Hepatocyte (in vitro differentiated cells): ENCODE data around the gene PRSS22.

Experiments
- CTCF ChIP-seq: fragments of 200-600 bp; sonication (generic); IDR thresholded peaks from 2 replicates; pipeline ENCODE4 v1.5.1; 2016; ENCODE audit warnings: antibody characterized with exemption, mild to moderate bottlenecking; ENCODE audit not compliant: poor library complexity
- EZH2 ChIP-seq: fragments of 200-600 bp; sonication (generic); IDR thresholded peaks from 2 replicates; pipeline ENCODE4 v1.6.1; 2016; ENCODE audit warnings: antibody characterized with exemption, mild to moderate bottlenecking, borderline replicate concordance

GRCh38 chr16:2809149-2809760 is 48.7 kb downstream of the PRSS22 start:
- TF ChIP-seq CTCF (no peak), EZH2 (no peak)
